Nephron progenitor cell (in vitro differentiated cells): Measurements from ENCODE around the gene NR4A1.
A peak's percentile ranks its signal among the peaks of the same experiment; 100 is the strongest.

ENCODE experiments used
- DNase-seq: peaks from one replicate; pipeline ENCODE4 v3.0.0; 2021
- H3K27ac Mint-ChIP-seq: 2 replicates; pipeline ENCODE4 v1.8.0; 2021; ENCODE audit warnings: mild to moderate bottlenecking, moderate library complexity, mixed read lengths
- H3K27me3 Mint-ChIP-seq: 2 replicates; pipeline ENCODE4 v1.8.0; 2021; ENCODE audit warnings: mild to moderate bottlenecking, low read depth, mixed read lengths; ENCODE audit not compliant: poor library complexity
- H3K36me3 Mint-ChIP-seq: 2 replicates; pipeline ENCODE4 v1.8.0; 2021; ENCODE audit warnings: low read depth, mixed read lengths
- H3K4me1 Mint-ChIP-seq: 2 replicates; pipeline ENCODE4 v1.8.0; 2021; ENCODE audit warnings: mixed read lengths
- H3K4me3 Mint-ChIP-seq: 2 replicates; pipeline ENCODE4 v1.8.0; 2021; ENCODE audit warnings: mild to moderate bottlenecking, moderate library complexity, mixed read lengths
- H3K9me3 Mint-ChIP-seq: 2 replicates; pipeline ENCODE4 v1.8.0; 2021; ENCODE audit warnings: mild to moderate bottlenecking, moderate library complexity, mixed read lengths
- CTCF ChIP-seq: fragments of 200-600 bp; sonication (generic); IDR thresholded peaks from 2 replicates; pipeline ENCODE4 v1.5.0; 2021; ENCODE audit warnings: antibody characterized with exemption

The NR4A1 gene

DNA sequence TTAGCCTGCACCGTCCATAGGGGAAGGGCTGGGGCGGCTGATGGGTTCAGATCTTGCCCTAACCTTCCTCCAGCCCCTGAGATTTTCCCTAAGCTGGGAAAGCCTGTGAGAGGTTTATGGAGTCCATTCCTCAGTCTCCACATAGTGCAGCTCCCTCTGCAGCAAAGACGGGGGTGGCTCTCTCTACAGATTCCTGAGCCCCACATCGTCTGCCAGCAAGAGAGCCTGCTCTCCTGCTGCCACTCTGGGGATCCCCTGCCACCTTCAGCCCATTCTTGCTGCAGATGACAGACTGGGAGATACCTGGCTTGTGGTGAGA lies 31.4 kb downstream of the NR4A1 start:
- Mint-ChIP-seq H3K4me1 (peaks cover 70% of the 10 kb centered on the region), H3K27me3 (peaks cover 22% of the 10 kb centered on the region), H3K36me3 (peaks cover 7% of the 10 kb centered on the region), H3K9me3 (no peaks in the 10 kb centered on the region), H3K4me3 (no peak overlapping the region), H3K27ac (no peak overlapping the region)
- no peak for DNase-seq
- TF ChIP-seq CTCF, result no peak

GRCh38 chr12:52082988-52083637 lies 31.9 kb downstream of the NR4A1 start:
- Mint-ChIP-seq H3K36me3 (peaks cover 2% of the 10 kb centered on the region), H3K27me3 (peaks cover 25% of the 10 kb centered on the region), H3K4me1 (peaks cover 70% of the 10 kb centered on the region), H3K4me3 (no peak overlapping the region), H3K27ac (no peak overlapping the region), H3K9me3 (no peaks in the 10 kb centered on the region)
- peak; percentile 97 for TF ChIP-seq CTCF
- DNase-seq, result peak; percentile 82

DNA sequence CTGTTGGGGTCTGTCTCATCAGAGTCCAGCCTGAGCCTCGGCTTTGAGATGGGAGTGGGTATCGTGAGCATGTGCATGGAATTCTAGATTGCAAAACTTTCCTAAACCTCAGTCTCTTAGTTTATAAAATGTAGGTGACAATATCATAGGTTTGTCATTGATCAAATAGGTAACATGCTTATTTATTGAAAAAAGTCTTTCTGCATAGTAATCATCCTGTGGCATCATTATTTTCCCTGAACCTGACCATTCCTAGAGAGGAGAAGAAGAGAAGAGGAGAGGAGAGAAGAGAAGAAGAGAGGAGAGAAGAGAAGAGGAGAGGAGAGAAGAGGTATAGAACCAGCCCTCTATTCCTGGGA lies 32.4 kb downstream of the NR4A1 start:
- DNase-seq, result no peak
- Mint-ChIP-seq H3K4me3 (no peak overlapping the region), H3K27me3 (peaks cover 26% of the 10 kb centered on the region), H3K36me3 (no peaks in the 10 kb centered on the region), H3K4me1 (peaks cover 73% of the 10 kb centered on the region), H3K9me3 (no peaks in the 10 kb centered on the region), H3K27ac (peak overlapping the region; percentile 0)
- peak; percentile 46 for TF ChIP-seq CTCF

GRCh38 chr12:52084491-52085231 lies 33.4 kb downstream of the NR4A1 start:
- peaks cover 35% of the 10 kb centered on the region for H3K27me3 Mint-ChIP-seq
- TF ChIP-seq CTCF, result no peak
- H3K4me1 Mint-ChIP-seq, result peaks cover 69% of the 10 kb centered on the region
- H3K9me3 Mint-ChIP-seq, result no peaks in the 10 kb centered on the region
- no peaks in the 10 kb centered on the region for H3K36me3 Mint-ChIP-seq
- no peak for DNase-seq
- H3K27ac Mint-ChIP-seq, result no peak overlapping the region
- H3K4me3 Mint-ChIP-seq, result no peak overlapping the region

DNA sequence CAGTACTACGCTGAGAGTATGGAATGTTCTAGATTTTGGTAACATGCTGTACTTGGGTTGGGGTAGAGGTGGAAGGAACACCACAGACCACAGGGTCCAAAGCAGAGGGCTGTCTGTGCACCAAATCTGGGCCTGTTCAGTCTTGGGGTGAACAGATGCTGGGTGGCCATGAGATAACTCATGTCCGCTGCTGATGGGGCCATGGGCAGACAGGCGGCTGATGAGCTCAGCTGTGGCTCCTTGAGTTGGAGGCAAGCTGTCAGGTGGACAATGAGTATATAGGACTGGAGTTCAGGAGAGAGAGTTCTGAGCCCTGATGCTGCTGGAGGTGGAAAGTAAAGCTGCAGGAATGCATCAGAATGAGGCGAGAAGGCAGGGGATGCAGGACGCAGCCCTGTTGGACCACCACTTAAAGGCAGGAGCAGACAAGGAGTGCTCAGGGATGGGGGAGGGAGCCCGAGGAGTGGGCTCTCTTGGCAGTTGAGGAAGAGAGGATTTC lies 34.5 kb downstream of the NR4A1 start:
- H3K4me1 Mint-ChIP-seq, result peaks cover 62% of the 10 kb centered on the region
- peaks cover 42% of the 10 kb centered on the region for H3K27me3 Mint-ChIP-seq
- no peaks in the 10 kb centered on the region for H3K9me3 Mint-ChIP-seq
- DNase-seq, result no peak
- no peaks in the 10 kb centered on the region for H3K36me3 Mint-ChIP-seq
- H3K27ac Mint-ChIP-seq, result no peak overlapping the region
- no peak for TF ChIP-seq CTCF
- peak overlapping the region; percentile 6 for H3K4me3 Mint-ChIP-seq

DNA sequence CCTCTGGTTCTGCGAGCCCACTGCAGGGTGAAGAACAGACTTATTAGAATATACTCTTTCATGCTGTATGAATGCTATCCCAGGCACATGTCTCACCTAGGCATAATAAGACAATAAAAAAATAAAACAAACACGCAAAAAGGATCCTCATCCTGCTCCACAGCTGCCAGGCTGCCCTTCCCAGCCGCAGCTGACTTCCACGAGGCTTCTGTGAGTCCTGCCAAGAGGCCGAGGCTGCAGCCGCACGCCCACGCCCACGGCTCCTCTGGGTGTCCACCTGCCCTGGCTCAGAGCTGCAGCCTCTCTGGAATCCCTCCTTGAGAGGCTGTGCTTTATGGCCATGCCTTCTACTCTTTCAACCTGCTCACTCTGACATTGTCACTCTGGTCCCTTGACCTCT lies 35.1 kb downstream of the NR4A1 start:
- H3K9me3 Mint-ChIP-seq, result no peaks in the 10 kb centered on the region
- DNase-seq, result no peak
- H3K27me3 Mint-ChIP-seq, result peaks cover 44% of the 10 kb centered on the region
- H3K36me3 Mint-ChIP-seq, result no peaks in the 10 kb centered on the region
- no peak for TF ChIP-seq CTCF
- H3K27ac Mint-ChIP-seq, result no peak overlapping the region
- H3K4me3 Mint-ChIP-seq, result no peak overlapping the region
- H3K4me1 Mint-ChIP-seq, result peaks cover 61% of the 10 kb centered on the region
